Adipocyte (in vitro differentiated cells): ENCODE data around the gene GNMT.
A peak's percentile ranks its signal among the peaks of the same experiment; 100 is the strongest.
"Not testable (repeated sequence)": the region's sequence is repeated elsewhere in the genome, so short reads cannot be mapped to it uniquely, and the experiment has no call there.

Experiments
- DNase-seq: peaks from one replicate; pipeline ENCODE4 v3.0.0-alpha.2; 2015; ENCODE audit warnings: low read depth
- H3K27me3 ChIP-seq: replicated peaks from 2 replicates; pipeline ENCODE4 v1.7.0; 2013; ENCODE audit warnings: mild to moderate bottlenecking, low read length, moderate library complexity; ENCODE audit not compliant: control insufficient read depth, insufficient read depth
- H3K36me3 ChIP-seq: 2 replicates; pipeline ENCODE4 v1.7.0; 2013; ENCODE audit warnings: low read length, mild to moderate bottlenecking, moderate library complexity; ENCODE audit not compliant: control insufficient read depth, insufficient read depth, severe bottlenecking
- H3K4me1 ChIP-seq: 2 replicates; pipeline ENCODE4 v1.7.0; 2013; ENCODE audit warnings: mild to moderate bottlenecking, low read length, moderate library complexity; ENCODE audit not compliant: control insufficient read depth, insufficient read depth
- H3K4me3 ChIP-seq: 2 replicates; pipeline ENCODE4 v1.7.0; 2013; ENCODE audit warnings: mild to moderate bottlenecking, low read length, moderate library complexity
- H3K9ac ChIP-seq: 2 replicates; pipeline ENCODE4 v1.7.0; 2013; ENCODE audit warnings: mild to moderate bottlenecking, low read length, moderate library complexity
- H3K9me3 ChIP-seq: 2 replicates; pipeline ENCODE4 v1.7.0; 2013; ENCODE audit warnings: mild to moderate bottlenecking, low read length, moderate library complexity; ENCODE audit not compliant: control insufficient read depth

The GNMT gene

DNA sequence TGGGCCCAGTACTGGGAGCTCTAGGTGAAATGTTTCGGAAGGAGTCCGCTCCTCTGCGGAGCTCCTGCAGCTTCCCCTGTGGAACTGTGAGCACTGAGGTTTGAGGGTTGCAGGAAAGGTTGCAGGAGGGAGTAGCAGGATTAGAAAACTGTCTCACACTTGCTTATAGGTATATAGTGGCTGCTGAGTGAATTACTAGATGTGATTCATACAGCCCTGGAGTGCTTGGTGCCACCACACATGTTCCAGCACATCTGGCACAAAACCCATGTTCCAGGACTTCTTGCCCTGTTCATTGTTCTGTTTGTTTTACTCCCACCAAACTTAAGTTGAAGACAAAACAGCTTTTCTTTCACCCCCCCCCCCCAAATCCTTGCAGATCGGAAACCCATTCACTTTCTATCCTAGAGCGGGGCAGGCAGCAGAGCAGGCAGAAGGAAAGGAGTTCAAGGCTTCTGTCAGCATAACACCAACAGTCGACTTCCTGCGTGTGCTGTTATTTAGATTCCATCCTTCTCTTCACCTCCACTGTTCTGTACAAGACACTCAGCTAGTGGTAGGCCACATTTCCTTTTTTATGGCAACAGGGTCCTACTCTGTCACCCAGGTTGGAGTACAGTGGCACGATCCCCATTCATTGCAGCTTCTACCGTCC is 19.1 kb downstream of the GNMT start:
- Histone ChIP-seq H3K27me3 (no peaks in the 10 kb centered on the region), H3K9me3 (no peaks in the 10 kb centered on the region), H3K4me3 (peak overlapping the region; percentile 86), H3K4me1 (peaks cover 31% of the 10 kb centered on the region), H3K36me3 (no peaks in the 10 kb centered on the region), H3K9ac (peak overlapping the region; percentile 96)
- DNase-seq, result no peak

GRCh38 chr6:42981836-42982235 is 21.3 kb downstream of the GNMT start:
- no peaks in the 10 kb centered on the region for H3K9me3 ChIP-seq
- no peaks in the 10 kb centered on the region for H3K36me3 ChIP-seq
- DNase-seq, result no peak
- no peak overlapping the region for H3K4me3 ChIP-seq
- H3K9ac ChIP-seq, result no peak overlapping the region
- H3K27me3 ChIP-seq, result no peaks in the 10 kb centered on the region
- H3K4me1 ChIP-seq, result peaks cover 44% of the 10 kb centered on the region

- Histone ChIP-seq H3K9me3 (no peaks in the 10 kb centered on the region), H3K4me1 (peaks cover 47% of the 10 kb centered on the region), H3K9ac (peak within 1 kb of the TSS; percentile 90), H3K27me3 (no peaks in the 10 kb centered on the region), H3K4me3 (peak within 1 kb of the TSS; percentile 77), H3K36me3 (peaks cover 2% of the 10 kb centered on the region)
- DNase-seq, result peak; percentile 100
Measured at GRCh38 chr6:42984001-42984923, 23.7 kb downstream of the GNMT start, which contains the start of gene PPP2R5D. TSS of gene PPP2R5D (plus strand) at chr6:42984570. CDS start at chr6:42984678, 108 bp downstream.

- peaks cover 9% of the 10 kb centered on the region for H3K36me3 ChIP-seq
- peaks cover 40% of the 10 kb centered on the region for H3K4me1 ChIP-seq
- peak overlapping the region; percentile 90 for H3K9ac ChIP-seq
- H3K9me3 ChIP-seq, result no peaks in the 10 kb centered on the region
- peak; percentile 55 for DNase-seq
- H3K27me3 ChIP-seq, result no peaks in the 10 kb centered on the region
- peak overlapping the region; percentile 77 for H3K4me3 ChIP-seq
Measured at GRCh38 chr6:42984924-42985475, 24.4 kb downstream of the GNMT start.

- Histone ChIP-seq H3K36me3 (peaks cover 22% of the 10 kb centered on the region), H3K27me3 (no peaks in the 10 kb centered on the region), H3K4me1 (peaks cover 39% of the 10 kb centered on the region), H3K4me3 (no peak overlapping the region), H3K9me3 (no peaks in the 10 kb centered on the region), H3K9ac (no peak overlapping the region)
- DNase-seq, result peak; percentile 52
Measured at GRCh38 chr6:42987533-42988451, 27.2 kb downstream of the GNMT start.

DNA sequence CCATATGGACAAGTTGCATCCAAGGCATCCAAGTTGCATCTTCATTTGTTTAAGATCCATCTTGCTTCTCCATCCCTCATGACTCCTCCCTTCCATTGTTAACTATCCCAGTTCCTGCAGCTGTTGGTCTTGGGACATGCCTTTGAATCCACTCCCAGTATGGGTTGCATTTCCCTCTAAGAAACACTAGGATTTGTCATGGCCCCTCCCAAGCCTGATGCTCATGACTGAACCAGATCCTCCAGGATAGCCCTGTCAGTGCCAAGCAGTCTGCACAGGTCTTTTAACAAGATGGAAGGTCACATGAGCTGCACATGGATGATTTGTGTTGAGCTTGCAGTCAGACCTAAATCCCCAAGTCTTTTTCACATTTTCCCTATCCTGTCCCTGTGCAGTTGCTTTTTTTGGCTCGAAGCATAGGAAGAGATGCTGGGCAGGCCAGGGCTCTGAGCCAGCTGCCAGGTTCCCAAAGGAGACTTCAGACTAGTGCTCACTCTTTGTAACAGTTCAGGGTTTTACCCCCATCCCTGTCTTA is 28.0 kb downstream of the GNMT start:
- Histone ChIP-seq H3K36me3 (peaks cover 22% of the 10 kb centered on the region), H3K4me3 (no peak overlapping the region), H3K27me3 (no peaks in the 10 kb centered on the region), H3K9me3 (no peaks in the 10 kb centered on the region), H3K9ac (no peak overlapping the region), H3K4me1 (peaks cover 38% of the 10 kb centered on the region)
- peak; percentile 19 for DNase-seq

- no peak for DNase-seq
- Histone ChIP-seq H3K36me3 (peaks cover 22% of the 10 kb centered on the region), H3K4me1 (peaks cover 34% of the 10 kb centered on the region), H3K9ac (no peak overlapping the region), H3K27me3 (no peaks in the 10 kb centered on the region), H3K4me3 (no peak overlapping the region), H3K9me3 (no peaks in the 10 kb centered on the region)
Measured at GRCh38 chr6:42989923-42990322, 29.4 kb downstream of the GNMT start.

DNA sequence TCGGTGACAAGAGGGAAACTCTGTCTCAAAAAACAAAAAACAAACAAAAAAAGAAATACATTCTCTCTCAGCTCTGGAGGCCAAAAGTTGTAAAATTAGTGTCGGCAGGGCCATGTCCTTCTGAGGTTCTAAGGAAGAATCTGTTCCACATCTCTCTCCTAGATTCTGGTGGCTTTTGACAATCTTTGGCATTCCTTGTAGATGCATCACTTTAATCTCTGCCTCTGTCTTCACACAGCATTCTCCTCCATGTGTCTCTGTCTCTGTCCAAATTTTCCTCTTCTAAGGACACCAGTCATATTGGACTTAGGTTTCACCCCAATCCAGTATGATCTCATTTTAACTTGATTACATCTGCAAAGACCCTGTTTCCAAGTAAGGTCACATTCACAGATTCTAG is 32.9 kb downstream of the GNMT start:
- H3K36me3 ChIP-seq, result peaks cover 22% of the 10 kb centered on the region
- no peaks in the 10 kb centered on the region for H3K9me3 ChIP-seq
- no peaks in the 10 kb centered on the region for H3K27me3 ChIP-seq
- H3K4me3 ChIP-seq, result no peak overlapping the region
- H3K9ac ChIP-seq, result no peak overlapping the region
- no peak for DNase-seq
- H3K4me1 ChIP-seq, result peaks cover 6% of the 10 kb centered on the region

DNA sequence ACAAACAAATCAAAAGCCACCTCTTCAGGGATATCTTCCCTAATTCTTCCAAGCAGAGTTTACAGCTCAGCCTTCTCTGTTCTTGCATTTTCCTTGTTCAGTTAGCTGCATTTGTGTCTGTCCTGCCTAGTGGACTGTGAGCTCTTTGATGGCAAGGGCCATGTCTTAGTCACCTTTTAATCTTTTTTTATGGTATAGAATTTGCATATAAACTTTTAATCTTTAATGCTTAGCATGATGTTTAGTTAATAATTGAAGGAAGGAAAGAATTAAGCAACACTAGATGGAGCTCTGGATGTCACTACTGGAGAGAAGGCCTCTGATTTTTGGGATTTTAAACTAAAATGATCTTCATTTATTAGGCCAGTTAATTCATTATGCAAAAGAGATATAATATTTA is 36.0 kb downstream of the GNMT start:
- H3K9me3 ChIP-seq, result no peaks in the 10 kb centered on the region
- H3K27me3 ChIP-seq, result no peaks in the 10 kb centered on the region
- no peak overlapping the region for H3K9ac ChIP-seq
- H3K4me3 ChIP-seq, result no peak overlapping the region
- H3K4me1 ChIP-seq, result no peaks in the 10 kb centered on the region
- peaks cover 1% of the 10 kb centered on the region for H3K36me3 ChIP-seq
- peak; percentile 24 for DNase-seq

- not testable (repeated sequence) for H3K27me3 ChIP-seq, DNase-seq, H3K9me3 ChIP-seq, H3K36me3 ChIP-seq, H3K9ac ChIP-seq, H3K4me1 ChIP-seq, H3K4me3 ChIP-seq
Measured at GRCh38 chr6:42998205-42998604, 37.7 kb downstream of the GNMT start.
